SK-N-MC (cell line): ENCODE data around the gene RP9.

Experiments
- DNase-seq: peaks from one replicate; pipeline ENCODE4 v3.0.0-alpha.2; 2011; ENCODE audit warnings: low read depth, low spot score
- H3K27ac ChIP-seq: fragments of 200-600 bp; sonication (generic); 2 replicates; pipeline ENCODE4 v1.5.1; 2016; ENCODE audit warnings: mixed run types
- H3K36me3 ChIP-seq: fragments of 200-600 bp; sonication (generic); 2 replicates; pipeline ENCODE4 v1.6.1; 2017; ENCODE audit warnings: antibody characterized with exemption, low read length, mixed read lengths; ENCODE audit not compliant: insufficient read depth
- H3K4me3 ChIP-seq: fragments of 200-600 bp; sonication (generic); 2 replicates; pipeline ENCODE4 v1.5.1; 2016
- H3K9ac ChIP-seq: fragments of 200-600 bp; sonication (generic); 2 replicates; pipeline ENCODE4 v1.8.0; 2017; ENCODE audit warnings: mixed run types, mixed read lengths; ENCODE audit not compliant: insufficient read length
- H3K9me3 ChIP-seq: fragments of 200-600 bp; sonication (generic); 2 replicates; pipeline ENCODE4 v1.6.1; 2017; ENCODE audit warnings: low read depth, mild to moderate bottlenecking, antibody characterized with exemption, low read length, moderate library complexity, mixed read lengths
- EZH2 ChIP-seq: fragments of 200-600 bp; sonication (generic); IDR thresholded peaks from one replicate; pipeline ENCODE4 v1.6.1; 2017; ENCODE audit warnings: antibody characterized with exemption
- FOXP2 ChIP-seq: optimal IDR thresholded peaks from 2 replicates; pipeline ENCODE3; 2011; ENCODE audit warnings: mild to moderate bottlenecking, moderate library complexity; ENCODE audit not compliant: insufficient read depth; ENCODE audit errors: extremely low read length, control extremely low read depth
- POLR2AphosphoS5 ChIP-seq: IDR thresholded peaks from 2 replicates; pipeline ENCODE4 v1.6.1; 2012; ENCODE audit warnings: mild to moderate bottlenecking, low read depth, low read length, borderline replicate concordance

RP9 gene

GRCh38 chr7:33109005-33109757 lies at the start of gene RP9:
Gene RP9 (minus strand): TSS chr7:33109404. CDS start chr7:33109372, 32 bp downstream.
- Histone ChIP-seq H3K36me3 (peaks cover 3% of the 10 kb centered on the region; the same call in 1 of the 2 replicates), H3K9me3 (no peaks in the 10 kb centered on the region), H3K27ac (no peak within 1 kb of the TSS)

GRCh38 chr7:33157781-33158180 lies 48.6 kb upstream of the RP9 start:
- Histone ChIP-seq H3K9me3 (no peaks in the 10 kb centered on the region), H3K4me3 (no peak overlapping the region), H3K36me3 (no peaks in the 10 kb centered on the region), H3K9ac (no peak overlapping the region), H3K27ac (no peak overlapping the region)
- DNase-seq: peak; percentile 22
- TF ChIP-seq EZH2: no peak

More at GRCh38 chr7:33109005-33109757, at the start of gene RP9:
- H3K9ac ChIP-seq: peak within 1 kb of the TSS; percentile 87
- peak within 1 kb of the TSS; percentile 86 for H3K4me3 ChIP-seq
- TF ChIP-seq POLR2AphosphoS5 (no peak), EZH2 (no peak), FOXP2 (no peak)
- no peak for DNase-seq

GRCh38 chr7:33157311-33157710 lies 48.1 kb upstream of the RP9 start:
- TF ChIP-seq EZH2 (no peak), POLR2AphosphoS5 (no peak), FOXP2 (no peak)
- Histone ChIP-seq H3K9ac (no peak overlapping the region), H3K27ac (no peak overlapping the region), H3K36me3 (no peaks in the 10 kb centered on the region), H3K9me3 (no peaks in the 10 kb centered on the region), H3K4me3 (no peak overlapping the region)
- no peak for DNase-seq

GRCh38 chr7:33156441-33156840 lies 47.2 kb upstream of the RP9 start:
- H3K27ac ChIP-seq: no peak overlapping the region
- TF ChIP-seq EZH2: no peak
- TF ChIP-seq POLR2AphosphoS5: no peak
- TF ChIP-seq FOXP2: no peak
- no peak overlapping the region for H3K9ac ChIP-seq
- DNase-seq: no peak
- no peaks in the 10 kb centered on the region for H3K36me3 ChIP-seq
- H3K4me3 ChIP-seq: no peak overlapping the region
- no peaks in the 10 kb centered on the region for H3K9me3 ChIP-seq

GRCh38 chr7:33155811-33156210 lies 46.6 kb upstream of the RP9 start:
- H3K9me3 ChIP-seq: no peaks in the 10 kb centered on the region
- no peak overlapping the region for H3K4me3 ChIP-seq
- DNase-seq: no peak
- no peak overlapping the region for H3K27ac ChIP-seq
- H3K9ac ChIP-seq: no peak overlapping the region
- TF ChIP-seq POLR2AphosphoS5 (no peak), FOXP2 (no peak), EZH2 (no peak)
- no peaks in the 10 kb centered on the region for H3K36me3 ChIP-seq

GRCh38 chr7:33152087-33152486 lies 42.9 kb upstream of the RP9 start:
- Histone ChIP-seq H3K9ac (no peak overlapping the region), H3K9me3 (no peaks in the 10 kb centered on the region), H3K36me3 (no peaks in the 10 kb centered on the region), H3K4me3 (no peak overlapping the region), H3K27ac (no peak overlapping the region)
- TF ChIP-seq EZH2: no peak
- no peak for TF ChIP-seq FOXP2
- TF ChIP-seq POLR2AphosphoS5: no peak
- no peak for DNase-seq

- H3K9ac ChIP-seq: no peak overlapping the region
- no peak for TF ChIP-seq POLR2AphosphoS5
- TF ChIP-seq FOXP2: no peak
- TF ChIP-seq EZH2: no peak
- no peak overlapping the region for H3K27ac ChIP-seq
- no peak for DNase-seq
- no peak overlapping the region for H3K4me3 ChIP-seq
- H3K9me3 ChIP-seq: no peaks in the 10 kb centered on the region
- H3K36me3 ChIP-seq: no peaks in the 10 kb centered on the region
Measured at GRCh38 chr7:33145156-33145555, 36.0 kb upstream of the RP9 start.

- Histone ChIP-seq H3K9me3 (no peaks in the 10 kb centered on the region), H3K4me3 (no peak overlapping the region), H3K36me3 (no peaks in the 10 kb centered on the region), H3K27ac (no peak overlapping the region), H3K9ac (no peak overlapping the region)
- DNase-seq: no peak
- no peak for TF ChIP-seq POLR2AphosphoS5
- TF ChIP-seq EZH2: no peak
- TF ChIP-seq FOXP2: no peak
Measured at GRCh38 chr7:33143996-33144718, 35.0 kb upstream of the RP9 start.

- Histone ChIP-seq H3K9me3 (no peaks in the 10 kb centered on the region), H3K4me3 (no peak overlapping the region), H3K36me3 (no peaks in the 10 kb centered on the region), H3K27ac (no peak overlapping the region), H3K9ac (no peak overlapping the region)
- TF ChIP-seq POLR2AphosphoS5 (no peak), FOXP2 (no peak), EZH2 (no peak)
- no peak for DNase-seq
Measured at GRCh38 chr7:33142585-33142984, 33.4 kb upstream of the RP9 start.
